HG03135 (cell line): ENCODE data around the gene SLC27A1.

Experiments used
- ATAC-seq: cut with Tn5 transposase; IDR thresholded peaks from one replicate; pipeline ENCODE4 v1.9.1; 2021; ENCODE audit warnings: mild to moderate bottlenecking, moderate library complexity; ENCODE audit not compliant: unreplicated experiment

SLC27A1 gene

DNA sequence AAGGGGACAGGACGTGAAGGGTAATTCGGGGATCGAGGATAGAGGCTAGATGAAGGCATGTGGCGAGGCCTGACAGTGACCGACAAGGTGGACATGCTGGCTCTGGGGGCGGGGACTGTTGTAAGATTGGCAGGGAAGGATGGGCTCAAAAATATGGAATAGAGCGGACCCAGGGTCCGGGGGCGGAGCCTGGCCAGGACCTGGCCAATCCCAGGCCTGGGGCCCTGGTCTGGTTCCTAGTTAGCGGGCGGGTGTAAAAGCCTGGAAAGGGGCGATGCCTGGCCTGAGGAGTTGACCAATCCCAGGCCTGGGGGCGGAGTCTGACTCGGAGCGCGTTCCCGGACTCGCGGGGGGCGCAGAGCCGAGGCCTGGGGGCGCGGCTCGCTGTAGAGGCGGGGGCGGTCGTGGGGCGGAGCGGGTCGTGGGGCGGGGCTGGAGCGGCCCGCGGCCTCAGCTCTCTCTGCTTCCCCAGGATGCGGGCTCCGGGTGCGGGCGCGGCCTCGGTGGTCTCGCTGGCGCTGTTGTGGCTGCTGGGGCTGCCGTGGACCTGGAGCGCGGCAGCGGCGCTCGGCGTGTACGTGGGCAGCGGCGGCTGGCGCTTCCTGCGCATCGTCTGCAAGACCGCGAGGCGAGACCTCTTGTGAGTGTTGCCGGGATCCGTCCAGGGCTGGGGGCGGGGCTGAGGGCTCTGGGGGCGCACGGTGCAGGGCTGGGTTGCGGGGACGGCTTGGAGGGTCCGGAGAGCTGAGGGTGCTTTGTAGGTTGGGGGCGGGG lies at the start of gene SLC27A1:
SLC27A1 (plus strand) TSS at position 457 of the 774 bp plus-strand sequence; CDS start at position 474, 17 bp downstream.
- peak; percentile 75 for ATAC-seq

DNA sequence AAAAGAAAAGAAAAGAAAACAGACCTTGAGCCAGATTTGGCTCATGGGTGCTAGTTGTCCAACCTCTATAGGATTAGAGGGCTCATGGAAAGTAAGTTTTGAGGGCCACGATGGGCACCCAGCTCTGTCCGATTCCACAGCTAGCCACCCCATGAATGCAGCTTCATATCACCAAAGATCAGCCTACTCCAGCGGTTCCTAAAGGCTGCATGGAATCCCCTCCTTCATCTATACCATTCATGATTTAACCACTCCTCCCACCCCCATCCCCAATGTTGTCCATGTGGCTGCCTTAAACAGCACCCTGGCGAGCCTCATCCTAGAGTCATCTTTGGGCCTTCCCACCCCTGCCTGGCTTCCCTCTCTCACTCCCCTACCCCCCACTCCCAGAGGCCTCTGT lies 48.4 kb upstream of the SLC27A1 start:
- ATAC-seq = no peak

DNA sequence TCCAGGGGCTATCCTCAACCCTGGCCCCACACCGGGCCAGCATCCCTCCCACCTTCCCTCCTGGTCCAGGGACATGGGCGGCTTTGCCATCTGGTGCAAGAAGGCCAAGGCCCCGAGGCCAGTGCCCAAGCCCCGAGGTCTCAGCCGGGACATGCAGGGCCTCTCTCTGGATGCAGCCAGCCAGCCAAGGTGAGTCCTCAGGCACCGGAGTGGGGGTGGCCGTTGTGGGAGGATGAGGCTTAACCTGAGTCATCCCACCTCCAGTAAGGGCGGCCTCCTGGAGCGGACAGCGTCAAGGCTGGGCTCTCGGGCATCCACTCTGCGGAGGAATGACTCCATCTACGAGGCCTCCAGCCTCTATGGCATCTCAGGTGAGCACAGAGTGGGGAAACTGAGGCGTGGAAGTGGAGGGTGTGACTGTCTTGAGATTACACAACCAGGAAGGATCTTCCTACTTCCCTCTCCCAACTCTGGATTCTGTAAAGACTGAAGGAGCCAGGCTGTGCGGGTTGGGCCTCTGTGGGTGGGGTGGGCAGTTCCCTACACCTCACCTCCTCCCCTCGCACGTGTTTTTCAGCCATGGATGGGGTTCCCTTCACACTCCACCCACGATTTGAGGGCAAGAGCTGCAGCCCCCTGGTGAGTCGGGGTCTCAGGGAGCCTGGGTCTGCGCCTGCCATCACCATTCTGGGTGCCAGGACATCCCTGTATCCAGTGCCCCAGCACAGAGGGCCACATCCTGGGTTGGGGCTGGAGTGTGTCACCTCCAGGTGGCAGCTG lies 46.7 kb upstream of the SLC27A1 start:
- ATAC-seq = no peak

DNA sequence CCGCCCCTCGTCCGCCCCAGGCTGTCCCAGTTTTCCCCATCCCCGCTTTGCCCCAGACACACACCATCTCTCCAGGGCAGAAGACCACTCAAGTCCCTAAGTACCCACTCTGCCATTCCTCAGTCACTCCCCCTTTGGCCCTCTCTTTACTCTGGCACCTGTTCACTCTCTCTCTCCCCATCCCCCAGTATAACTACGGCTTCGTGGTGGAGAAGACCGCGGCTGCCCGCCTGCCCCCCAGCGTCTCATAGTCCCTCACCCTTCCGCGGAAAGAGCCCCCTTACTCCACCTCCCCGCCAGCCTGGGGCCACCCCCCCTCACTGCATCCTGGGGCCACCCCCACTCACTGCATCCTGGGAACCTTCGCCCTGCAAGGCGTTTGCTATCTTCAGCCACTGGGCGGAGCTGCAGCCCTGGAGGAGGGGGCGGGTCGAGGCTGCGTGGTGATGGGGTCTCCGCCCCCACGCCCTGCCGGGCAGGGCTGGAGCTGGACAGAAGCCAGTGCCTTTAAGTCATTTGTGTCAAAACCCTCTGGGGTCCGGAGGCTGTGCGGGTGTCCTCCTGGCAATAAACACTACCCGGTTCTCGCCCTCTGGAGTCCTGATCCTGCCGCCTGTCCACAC lies 45.5 kb upstream of the SLC27A1 start:
- no peak for ATAC-seq

DNA sequence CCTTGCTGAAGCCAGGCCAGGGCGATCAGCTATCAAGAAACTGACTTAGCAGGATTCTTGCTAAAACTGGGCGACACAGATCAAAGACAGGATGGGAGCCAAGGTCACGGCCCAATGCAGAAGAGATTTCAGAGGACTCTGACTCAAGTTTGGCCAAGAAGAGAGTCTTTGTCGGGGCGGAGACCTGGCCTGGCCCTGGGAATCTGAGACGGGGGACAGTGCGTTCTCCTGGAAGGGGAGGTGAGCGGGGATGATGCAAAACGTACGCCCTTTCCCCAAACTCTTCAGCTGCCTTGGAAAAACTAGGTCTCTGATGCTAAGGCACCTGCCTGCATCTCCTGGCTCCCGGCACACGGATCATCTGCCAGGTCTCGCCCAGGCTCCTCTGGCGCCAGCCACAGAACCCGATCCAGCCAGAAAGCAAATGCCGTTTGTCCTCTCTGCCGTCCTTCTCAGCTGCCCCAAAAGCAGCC lies 40.6 kb upstream of the SLC27A1 start:
- ATAC-seq = no peak

DNA sequence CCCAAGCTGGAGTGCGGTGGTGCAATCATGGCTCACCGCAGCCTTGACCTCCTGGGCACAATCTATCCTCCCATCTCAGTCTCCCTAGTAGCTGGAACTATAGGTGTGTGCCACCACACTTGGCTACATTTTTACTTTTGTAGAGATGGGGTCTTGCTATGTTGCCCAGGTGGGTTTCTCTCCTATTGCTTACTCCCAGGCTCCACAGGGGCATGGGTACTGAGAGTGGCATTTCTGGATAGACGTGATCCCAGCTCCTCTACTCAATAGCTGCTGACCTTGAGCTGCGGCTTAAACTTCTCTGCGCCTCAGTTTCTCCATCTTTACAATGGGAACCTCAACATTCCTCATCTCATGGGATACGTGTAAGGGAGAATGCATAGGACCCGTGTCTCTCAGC lies 38.9 kb upstream of the SLC27A1 start:
- ATAC-seq = no peak

DNA sequence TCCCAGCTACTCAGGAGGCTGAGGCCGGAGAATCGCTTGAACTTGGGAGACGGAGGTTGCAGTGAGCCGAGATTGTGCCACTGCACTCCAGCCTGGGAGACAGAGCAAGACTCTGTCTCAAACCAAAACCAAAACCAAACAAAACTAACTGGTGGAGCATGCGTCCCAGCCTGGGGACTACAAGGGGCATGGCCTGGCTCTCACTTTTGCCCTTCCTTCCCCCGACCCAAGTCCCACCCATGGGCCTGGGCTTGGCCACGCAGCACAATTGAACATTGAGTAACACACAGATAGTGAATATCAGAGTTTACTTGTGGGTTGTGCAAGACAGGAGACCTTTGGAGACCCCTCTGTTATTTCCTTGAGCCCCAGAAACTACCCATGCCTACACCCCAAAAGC lies 35.1 kb upstream of the SLC27A1 start:
- ATAC-seq = no peak

DNA sequence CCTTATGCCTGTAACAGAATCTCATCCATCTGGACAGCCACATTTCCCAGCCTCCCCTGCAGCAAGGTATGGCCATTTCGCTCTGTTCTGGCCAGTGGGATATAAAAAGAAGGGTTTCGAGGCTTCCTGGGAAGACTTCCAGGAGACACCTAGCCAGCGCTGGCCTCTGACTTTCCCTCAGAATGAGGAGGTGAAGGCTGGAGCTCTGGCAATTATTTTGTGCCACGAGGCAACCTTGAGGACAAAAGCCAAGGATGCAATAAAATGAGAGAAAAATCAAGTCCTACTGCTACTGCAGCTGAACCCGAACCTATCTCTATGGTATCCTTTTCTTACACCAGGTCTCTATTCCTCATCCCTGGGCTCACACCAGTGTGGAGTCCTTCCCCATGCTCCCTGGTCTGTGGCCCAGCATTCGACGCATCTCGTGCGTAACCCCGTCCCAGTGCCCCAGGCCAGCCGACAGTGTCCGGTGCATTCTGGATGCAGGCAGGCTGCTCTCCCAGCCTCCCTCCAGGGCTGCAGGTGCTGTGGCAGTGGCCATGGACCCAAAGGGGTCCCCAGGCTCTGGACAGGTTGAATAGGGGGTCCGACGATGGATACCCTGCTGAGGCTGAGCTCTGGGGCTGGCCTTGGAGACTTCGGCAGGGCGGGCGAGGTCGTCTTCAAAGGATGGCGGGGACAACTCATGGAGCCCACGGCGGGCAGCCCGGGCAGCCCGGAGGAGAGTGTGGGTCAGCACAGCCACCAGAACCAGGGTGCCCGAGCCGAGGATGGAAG lies 34.0 kb upstream of the SLC27A1 start:
- ATAC-seq = no peak

DNA sequence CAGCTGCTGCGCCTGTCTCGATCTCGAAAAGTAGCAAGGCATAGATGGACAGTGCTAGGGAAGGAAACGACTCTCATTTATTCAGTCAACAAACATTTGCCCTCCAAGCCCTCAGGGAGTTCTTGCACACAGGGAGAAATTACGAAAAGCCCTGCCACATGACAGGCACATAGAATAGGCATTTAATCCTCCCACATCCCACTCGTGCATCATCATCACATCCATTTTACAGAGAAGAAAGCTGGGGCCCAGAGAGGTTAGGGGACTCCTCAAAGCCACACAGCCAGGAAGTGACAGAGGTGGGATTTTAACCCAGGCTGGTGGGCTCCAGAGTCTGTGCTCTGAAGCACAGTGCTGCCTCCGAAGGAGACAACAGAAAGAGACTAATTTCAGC lies 33.5 kb upstream of the SLC27A1 start:
- ATAC-seq = no peak

DNA sequence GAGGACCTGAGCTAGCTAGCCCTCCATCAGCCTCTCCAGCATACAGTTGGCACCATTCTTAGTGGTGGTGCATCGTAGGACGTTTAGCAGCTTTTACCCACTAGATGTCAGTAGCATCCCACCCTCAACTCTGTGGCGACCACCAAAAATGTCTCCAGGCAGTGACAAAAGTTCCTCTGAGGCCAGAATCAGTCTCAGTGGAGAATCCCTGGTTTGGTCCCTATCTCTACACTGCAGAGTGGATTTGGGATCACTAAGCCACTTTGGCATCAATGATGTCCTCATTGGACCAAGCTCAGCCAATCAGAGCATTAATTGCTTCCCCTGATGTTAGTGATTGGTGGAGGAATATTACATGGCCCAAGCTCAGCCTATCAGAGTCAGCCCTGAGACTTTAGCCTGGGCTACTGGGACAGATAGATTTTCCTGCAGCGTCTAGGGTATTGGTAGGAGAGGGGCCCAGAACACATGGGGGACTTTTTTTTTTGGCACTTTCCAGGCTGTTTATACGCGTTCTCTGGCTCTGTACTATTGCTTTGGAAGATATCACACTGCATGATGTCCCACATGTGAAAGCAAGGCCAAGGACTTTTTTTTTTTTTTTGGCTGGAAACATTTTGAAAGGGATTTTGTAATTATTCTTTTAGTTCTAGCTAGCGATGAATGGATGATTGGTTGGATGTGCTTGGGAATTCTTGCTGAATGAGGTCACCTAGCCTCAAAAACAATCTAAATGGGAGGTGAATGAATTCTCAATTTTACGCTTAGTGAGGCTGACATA lies 28.9 kb upstream of the SLC27A1 start:
- ATAC-seq = no peak

DNA sequence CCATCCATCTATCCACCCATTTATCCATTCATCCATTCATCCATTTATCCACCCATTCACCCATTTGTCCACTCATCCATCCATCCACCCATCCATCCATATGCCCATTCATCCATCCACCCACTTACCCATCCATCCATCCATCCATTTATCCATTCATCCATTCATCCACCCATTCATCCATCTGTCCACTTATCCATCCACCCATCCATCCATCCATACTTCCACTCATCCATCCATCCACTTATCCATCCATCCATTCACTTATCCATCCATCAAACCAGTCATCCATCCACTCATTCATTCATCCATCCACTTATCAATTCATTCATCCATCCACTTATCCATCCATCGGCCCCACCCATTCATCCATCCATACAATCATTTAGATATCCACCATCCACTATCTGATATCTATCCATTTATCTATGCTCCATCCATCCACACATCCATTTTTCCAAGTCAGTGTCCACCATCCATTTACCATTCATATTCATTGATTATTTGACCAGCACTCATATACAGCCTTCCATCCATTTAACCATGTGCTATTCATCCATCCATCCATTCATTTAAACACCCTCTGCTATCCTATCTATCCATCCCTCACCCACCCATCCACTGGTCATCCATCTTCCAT lies 24.7 kb upstream of the SLC27A1 start:
- no peak for ATAC-seq

DNA sequence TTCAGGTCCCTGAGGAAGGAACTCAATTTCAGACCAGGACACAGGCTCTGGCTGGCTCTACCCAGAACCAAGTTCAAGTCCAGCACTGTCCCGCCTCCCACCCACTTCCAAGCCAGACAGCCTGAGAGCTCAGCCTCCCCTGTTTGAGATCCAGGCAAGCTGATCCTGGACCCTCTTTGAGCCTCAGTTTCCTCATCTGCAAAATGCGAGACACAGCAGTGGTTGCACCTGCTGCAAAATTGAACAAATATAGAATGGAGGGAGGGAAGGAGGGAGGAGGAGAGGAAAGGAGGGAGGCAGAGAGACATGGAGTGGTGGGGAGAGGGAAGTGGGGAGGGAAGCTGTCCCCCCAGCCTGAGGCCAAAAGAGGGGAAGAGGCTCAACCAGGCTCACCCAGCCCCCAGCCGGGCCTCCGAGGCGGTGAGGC lies 22.6 kb upstream of the SLC27A1 start:
- no peak for ATAC-seq

DNA sequence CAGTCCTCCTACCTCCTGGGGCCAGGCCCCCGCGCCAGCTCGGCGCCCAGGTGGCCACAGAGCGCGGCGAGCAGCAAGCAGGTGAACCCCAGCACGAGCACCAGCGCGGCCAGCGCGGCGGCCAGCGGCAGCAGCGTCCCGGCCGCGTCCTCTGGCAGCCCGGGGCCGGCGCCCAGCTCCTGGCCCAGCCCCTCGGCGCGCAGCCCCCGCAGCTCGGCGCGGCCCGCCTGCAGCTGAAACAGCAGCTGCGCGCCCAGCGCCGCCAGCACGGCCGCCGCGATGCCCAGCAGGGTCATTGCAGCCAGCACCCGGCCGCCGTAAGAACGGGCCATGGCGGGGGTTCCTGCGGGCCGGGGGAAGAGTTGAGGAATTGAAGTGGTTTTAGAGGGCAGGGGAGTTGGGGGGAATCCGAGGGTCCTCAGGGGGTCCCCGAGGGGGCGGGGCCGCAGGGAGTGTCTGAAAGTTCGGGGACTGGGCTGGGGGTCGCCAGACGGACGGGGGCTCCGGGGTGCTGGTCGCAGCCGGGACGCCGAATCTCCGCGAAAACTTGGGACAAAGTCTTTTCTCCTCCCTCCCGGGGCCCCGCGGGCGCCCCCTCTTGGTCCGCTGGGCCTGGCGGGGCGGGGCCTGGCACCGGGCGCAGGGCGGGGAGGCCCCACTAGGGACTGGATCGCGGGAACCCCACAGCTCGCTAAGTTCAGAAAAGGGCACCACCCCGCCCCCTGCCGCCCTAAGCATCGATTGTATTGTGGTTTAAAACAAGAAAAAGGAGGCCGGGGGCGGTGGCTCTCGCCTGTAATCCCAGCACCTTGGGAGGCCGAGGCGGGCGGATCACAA lies 22.0 kb upstream of the SLC27A1 start, which contains the start of gene TMEM221:
TMEM221 (minus strand) TSS at position 538 of the 837 bp plus-strand sequence; CDS start at position 332, 206 bp downstream.
- ATAC-seq = no peak

DNA sequence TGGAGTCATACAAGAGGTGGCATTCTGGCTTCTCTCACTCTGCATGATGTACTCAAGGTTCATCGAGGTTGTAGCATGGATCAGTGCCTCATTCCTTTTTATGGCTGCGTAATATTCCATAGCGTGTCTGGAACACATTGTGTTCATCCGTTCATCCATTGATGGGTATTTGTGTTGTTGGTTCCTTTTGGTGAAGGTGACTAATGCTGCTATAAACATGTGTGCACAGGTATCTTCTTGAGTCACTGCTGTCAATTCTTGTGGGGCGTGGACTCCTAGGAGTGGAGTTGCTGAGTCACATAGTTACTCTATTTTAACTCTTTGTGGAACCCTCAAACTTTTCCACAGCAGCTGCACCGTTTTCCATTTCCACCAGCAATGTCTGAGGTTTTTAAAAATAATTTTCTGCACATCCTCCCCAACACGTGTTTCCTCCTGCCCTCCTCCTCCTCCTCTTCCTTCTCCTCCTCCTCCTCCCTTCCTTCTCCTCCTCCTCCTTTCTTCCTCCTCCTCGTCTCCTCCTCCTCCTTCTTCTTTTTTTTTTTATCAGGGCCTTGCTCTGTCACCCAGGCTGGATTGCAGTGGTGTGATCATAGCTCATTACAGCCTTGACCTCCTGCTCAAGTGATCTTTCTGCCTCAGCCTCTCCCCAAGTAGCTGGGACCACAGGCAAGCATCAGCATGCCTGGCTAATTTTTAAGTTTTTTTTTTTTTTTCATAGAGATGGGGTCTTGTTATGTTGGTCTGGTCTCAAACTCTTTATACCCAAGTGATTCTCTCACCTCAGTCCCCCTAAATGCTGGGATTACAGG lies 19.9 kb upstream of the SLC27A1 start:
- ATAC-seq = no peak

DNA sequence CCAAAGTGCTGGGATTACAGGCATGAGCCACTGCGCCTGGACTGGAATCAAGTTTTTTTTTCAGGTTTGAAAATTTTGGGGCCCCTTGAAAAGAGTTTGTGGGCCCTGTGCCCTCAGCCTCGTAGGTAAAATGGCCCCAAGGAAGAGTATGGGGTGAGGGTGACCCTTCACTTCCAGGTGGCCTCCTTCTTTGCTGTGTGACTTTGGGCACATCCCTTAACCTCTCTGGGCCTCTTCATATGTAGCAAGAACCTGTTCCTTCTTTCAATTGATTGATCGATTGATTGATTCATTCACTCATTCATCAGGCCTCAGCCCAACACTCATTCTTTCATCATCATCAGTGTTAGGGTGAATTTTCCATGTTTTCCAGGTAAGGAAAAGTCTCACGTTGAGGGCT lies 18.5 kb upstream of the SLC27A1 start:
- no peak for ATAC-seq

DNA sequence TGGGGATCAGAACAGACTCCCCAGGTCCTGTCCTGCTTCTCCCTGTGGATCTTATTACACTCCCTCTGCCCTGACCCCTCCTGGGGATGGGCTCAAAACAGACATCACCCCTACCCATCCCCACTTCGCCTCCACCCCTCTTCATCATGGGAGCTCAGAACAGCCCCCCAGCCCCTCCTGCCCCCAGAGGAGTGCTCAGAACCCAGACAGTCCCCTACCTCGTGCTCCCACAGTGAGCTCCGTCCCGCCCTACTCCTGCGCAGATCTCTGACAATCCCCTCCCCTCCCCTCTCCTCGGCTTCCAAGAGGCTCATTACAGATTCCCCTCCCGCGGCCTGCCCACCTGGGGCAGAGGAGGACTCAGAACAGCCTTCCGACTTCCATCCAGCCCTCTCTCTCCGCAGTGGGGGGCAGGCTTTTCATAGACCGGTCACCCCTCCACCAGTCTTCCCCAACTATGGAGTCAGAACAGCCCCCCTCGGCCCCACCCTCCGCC lies 15.7 kb upstream of the SLC27A1 start:
- no peak for ATAC-seq

DNA sequence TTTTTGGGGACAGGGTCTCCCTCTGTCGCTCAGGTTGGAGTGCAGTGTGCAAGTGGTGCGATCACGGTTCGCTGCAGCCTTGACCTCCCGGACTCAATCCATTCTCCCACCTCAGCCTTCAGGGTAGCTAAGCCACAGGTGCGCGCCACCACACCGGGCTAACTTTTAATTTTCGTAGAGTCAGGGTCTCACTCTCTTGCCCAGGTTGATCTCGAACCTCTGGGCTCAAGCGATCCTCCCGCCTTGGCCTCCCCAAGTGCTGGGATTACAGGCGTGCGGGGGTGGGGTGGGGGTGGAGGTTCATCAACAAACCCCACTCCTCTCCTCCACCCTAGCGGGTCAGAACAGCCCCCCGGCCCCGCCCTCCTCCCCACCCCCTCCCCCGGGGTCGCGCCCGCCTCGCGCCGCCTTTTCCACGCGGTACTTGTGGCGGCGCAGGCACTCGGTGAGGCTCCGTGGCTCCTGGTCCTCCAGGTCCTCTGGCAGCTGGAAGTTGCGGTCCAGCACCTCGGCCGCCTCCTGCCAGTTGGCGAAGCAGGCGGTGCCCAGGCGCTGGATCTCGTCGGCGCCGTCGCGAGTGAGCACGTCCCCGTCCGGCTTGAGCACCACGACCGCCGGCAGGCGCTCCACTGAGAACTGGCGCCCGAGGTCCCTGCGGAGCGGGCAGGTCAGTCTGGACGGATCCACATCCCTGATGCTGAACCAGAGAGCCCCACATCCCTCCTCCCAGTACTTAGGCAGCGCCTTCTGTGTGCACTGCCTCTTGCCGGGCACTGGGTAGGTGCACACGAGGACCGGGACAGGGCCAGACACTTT lies 14.8 kb upstream of the SLC27A1 start:
- ATAC-seq = no peak
